ENCODE measurements around the gene SYNPR. TPM values are rescaled to one million over a fixed set of nuclear protein-coding genes. Genes with fewer than 3 reads are reported as not detected.

The SYNPR gene
- total RNA-seq, 1 experiment from 2014 or later: 0.17 TPM

DNA sequence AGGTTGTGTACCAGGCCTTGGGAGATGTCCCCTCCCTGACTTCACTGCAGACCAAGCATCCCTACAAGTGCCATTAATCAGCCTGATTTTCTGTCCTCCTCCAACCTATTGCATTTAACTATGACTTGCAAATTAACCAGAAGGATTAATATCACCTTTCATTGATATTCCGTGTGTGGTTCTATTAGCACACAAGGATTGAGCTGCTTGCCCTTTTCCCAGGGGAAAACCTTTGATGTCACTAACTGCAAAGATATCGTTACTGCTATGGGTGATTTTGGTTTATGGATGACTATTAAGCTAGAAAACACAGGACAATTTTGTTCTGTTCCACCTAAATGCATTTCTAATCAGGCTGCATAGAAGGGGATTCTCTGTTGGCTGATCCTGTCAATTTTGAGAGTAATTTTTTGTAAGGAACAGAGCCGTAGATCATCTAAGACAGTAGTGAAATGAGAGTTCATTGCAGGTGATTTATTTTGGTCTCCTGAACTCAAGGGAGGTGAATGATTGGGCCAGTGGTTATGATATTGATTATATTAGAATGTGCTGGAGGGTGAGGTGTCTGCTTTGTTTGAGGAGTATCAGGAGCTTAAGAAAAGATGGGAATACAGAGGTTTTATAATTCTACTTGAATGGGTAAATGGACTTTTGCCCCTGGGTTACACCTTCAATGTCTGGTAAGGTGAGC, 196.9 kb downstream of the SYNPR start:
- Histone ChIP-seq H2AK5ac (ENCODE audit: insufficient read length, low read length) (no peak overlapping the region), H3K27ac (ENCODE audit: insufficient read length, low read depth, low read length) (no peak overlapping the region), H3K9ac (ENCODE audit: extremely low read depth, insufficient read length, low read length) (no peak overlapping the region), H3K23me2 (ENCODE audit: insufficient read length, low read depth, low read length, poor library complexity, severe bottlenecking) (no peaks in the 10 kb centered on the region), H2BK15ac (ENCODE audit: low read depth, low read length) (no peak overlapping the region), H4K5ac (ENCODE audit: insufficient read length, low read depth, low read length) (no peak overlapping the region), H3K14ac (ENCODE audit: insufficient read depth, low read length) (no peak overlapping the region), H3K56ac (ENCODE audit: insufficient read length, low read depth, low read length) (no peak overlapping the region), H2BK120ac (ENCODE audit: low read depth, low read length, poor library complexity, severe bottlenecking) (no peak overlapping the region), H3K9me3 (ENCODE audit: control insufficient read depth, low read depth, low read length) (no peaks in the 10 kb centered on the region), H3K79me2 (ENCODE audit: insufficient read depth, low read length) (no peaks in the 10 kb centered on the region), H3K27me3 (ENCODE audit: insufficient read depth, low read length) (no peaks in the 10 kb centered on the region), H4K91ac (ENCODE audit: insufficient read length, low read depth, low read length) (no peak overlapping the region), H2BK20ac (ENCODE audit: low read depth, low read length, poor library complexity, severe bottlenecking) (no peak overlapping the region), H3K18ac (ENCODE audit: insufficient read length, low read depth, low read length) (no peak overlapping the region), H3K4me2 (ENCODE audit: insufficient read depth, insufficient read length, low read length) (no peak overlapping the region), H3K79me1 (ENCODE audit: insufficient read depth, low read depth, low read length, poor library complexity, severe bottlenecking) (no peaks in the 10 kb centered on the region), H2AFZ (ENCODE audit: low read length) (no peak overlapping the region), H4K20me1 (ENCODE audit: control insufficient read depth, insufficient read depth, insufficient read length) (no peaks in the 10 kb centered on the region), H3K4me1 (ENCODE audit: insufficient read depth, low read length) (no peaks in the 10 kb centered on the region), H3K4ac (ENCODE audit: low read depth, low read length) (no peak overlapping the region), H4K8ac (replicated peaks; ENCODE audit: insufficient read length, low read depth, low read length) (no peak overlapping the region), H2BK5ac (ENCODE audit: insufficient read length, low read length) (no peak overlapping the region), H3T11ph (ENCODE audit: low read length) (no peak overlapping the region), H2BK12ac (ENCODE audit: insufficient read length, low read depth, low read length) (no peak overlapping the region), H3K23ac (ENCODE audit: insufficient read length, low read depth, low read length) (no peak overlapping the region)
- Mint-ChIP-seq H3K4me3 (no peak overlapping the region), H3K27ac (no peak overlapping the region; a peak in 1 of 7 replicates), H3K9me3 (no peaks in the 10 kb centered on the region; a peak in 1 of 5 replicates), H3K27me3 (ENCODE audit: low read depth) (peaks cover 2% of the 10 kb centered on the region), H3K4me1 (peaks cover 0 to 5% of the 10 kb centered on the region in 2 experiments; a peak in 2 of 4 replicates), H3K36me3 (ENCODE audit: insufficient read depth in 1 of 3, low read depth in 3 of 3) (peaks cover 0 to 3% (median 0%) of the 10 kb centered on the region in 3 experiments; a peak in 3 of 7 replicates)
- TF ChIP-seq, protein P1, sequence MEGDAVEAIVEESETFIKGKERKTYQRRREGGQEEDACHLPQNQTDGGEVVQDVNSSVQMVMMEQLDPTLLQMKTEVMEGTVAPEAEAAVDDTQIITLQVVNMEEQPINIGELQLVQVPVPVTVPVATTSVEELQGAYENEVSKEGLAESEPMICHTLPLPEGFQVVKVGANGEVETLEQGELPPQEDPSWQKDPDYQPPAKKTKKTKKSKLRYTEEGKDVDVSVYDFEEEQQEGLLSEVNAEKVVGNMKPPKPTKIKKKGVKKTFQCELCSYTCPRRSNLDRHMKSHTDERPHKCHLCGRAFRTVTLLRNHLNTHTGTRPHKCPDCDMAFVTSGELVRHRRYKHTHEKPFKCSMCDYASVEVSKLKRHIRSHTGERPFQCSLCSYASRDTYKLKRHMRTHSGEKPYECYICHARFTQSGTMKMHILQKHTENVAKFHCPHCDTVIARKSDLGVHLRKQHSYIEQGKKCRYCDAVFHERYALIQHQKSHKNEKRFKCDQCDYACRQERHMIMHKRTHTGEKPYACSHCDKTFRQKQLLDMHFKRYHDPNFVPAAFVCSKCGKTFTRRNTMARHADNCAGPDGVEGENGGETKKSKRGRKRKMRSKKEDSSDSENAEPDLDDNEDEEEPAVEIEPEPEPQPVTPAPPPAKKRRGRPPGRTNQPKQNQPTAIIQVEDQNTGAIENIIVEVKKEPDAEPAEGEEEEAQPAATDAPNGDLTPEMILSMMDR (conservative IDR thresholded peaks at IDR 0.05): no peak
- WGBS (ENCODE audit: extremely low coverage, insufficient read length, low lambda C conversion rate): no CpG with 5 or more reads among the region's 3 CpGs
- DNase-seq: no peak

Measured in H9 (cell line).